Measurements from ENCODE around the gene STX5.
A peak's percentile ranks its signal among the peaks of the same experiment; 100 is the strongest.
"Not testable (repeated sequence)": the region's sequence is repeated elsewhere in the genome, so short reads cannot be mapped to it uniquely, and the experiment has no call there.

Gene STX5

DNA sequence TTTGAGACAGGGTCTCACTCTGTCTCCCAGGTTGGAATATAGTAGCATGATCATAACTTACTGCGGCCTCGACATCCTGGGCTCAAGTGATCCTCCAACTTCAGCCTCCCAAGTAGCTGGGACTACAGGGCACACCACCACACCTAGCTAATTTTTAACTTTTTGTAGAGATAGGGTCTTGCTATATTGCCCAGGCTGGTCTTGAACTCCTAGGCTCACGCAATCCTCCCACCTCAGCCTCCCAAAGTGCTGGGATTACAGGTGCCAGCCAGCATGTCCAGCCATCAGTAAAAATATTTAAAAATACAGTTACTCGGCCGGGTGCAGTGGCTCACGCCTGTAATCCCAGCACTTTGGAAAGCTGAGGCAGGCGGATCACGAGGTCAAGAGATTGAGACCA, 3.7 kb downstream of the STX5 start:
- DNase-seq, result not testable (repeated sequence)

DNA sequence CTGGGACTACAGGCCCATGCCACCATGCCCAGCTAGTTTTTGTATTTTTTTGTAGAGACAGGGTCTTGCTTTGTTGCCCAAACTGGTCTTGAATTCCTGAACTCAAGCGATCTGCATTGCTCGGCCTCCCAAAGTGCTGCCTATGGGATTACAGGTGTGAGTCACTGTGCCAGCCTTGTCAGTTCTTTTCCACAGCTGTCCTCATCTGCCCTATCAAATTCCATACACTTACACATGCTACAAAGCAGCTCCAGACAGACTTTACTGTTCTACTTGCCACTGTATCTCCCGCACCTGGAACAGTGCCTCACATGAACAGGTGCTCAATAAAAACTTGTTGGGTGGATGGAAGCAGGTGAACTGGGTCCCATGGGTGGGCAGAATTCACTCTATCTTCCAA, 8.2 kb downstream of the STX5 start:
- no peak for DNase-seq

GRCh38 chr11:62817129-62817528, 14.7 kb downstream of the STX5 start:
- no peak for DNase-seq

DNA sequence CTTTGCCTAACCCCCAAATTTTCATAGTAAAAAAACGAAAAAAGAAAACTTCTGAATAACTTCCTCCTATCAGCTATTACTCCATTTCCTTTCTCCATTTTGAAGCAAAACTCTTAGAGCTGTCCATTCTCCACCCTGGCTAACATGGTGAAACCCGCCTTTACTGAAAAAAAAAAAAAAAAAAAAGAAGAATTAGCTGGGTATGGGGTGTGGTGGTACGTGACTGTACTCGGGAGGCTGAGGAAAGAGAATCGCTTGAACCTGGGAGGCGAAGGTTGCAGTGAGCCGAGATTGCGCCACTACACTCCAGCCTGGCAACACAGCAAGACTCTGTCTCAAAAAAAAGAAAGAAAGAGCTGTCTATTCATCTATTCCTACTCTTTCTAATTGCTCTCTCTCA, 15.3 kb downstream of the STX5 start:
- no peak for DNase-seq

GRCh38 chr11:62811659-62812058, 20.2 kb downstream of the STX5 start:
- DNase-seq, result no peak

DNA sequence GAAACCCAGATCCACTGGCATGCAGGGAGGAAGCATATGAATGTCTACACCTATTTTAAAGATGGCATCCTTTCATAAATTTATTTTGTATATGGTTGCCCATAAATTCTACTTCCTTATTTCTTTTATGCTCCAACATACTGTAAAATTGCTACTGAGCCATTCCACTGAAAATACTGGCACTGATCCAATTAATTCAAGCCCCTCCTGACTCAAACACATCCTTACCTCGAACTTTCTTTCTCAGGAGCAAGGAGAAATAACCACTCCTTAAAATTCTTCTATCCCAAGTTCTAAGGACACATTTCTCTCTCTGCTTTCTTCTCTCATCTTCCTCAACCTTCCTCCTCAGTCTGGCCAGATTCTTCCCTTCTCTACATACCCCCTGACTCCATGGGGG, 21.1 kb downstream of the STX5 start:
- DNase-seq, result no peak

DNA sequence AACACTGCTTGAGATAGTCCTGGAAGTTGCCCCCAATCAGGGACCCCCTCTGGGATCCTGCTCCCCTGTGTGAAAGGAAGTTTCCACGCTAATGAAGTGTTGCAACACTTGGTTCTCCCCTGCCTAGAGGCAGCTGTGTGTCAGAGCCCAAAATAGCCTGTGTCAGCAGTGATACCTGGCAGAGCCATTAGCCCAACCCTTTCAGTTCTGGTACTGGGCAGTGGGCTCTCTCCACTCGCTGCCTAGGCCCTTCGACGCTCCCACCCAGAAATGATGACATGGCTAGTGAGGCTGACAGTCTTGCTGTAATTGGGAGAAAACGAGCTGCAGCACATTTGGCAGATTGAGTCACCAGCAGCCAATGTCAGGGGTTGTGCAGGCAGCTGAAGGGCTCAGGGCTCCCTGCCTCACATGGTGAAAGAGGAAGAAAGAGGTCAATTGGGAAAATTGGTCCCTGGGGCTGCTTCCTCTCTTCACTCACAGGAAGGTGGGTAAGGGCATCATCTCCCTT, 25.2 kb downstream of the STX5 start:
- peak in 1 of 2 donors; percentile 45 for DNase-seq

GRCh38 chr11:62805961-62806441, 25.9 kb downstream of the STX5 start:
- DNase-seq, result no peak

DNA sequence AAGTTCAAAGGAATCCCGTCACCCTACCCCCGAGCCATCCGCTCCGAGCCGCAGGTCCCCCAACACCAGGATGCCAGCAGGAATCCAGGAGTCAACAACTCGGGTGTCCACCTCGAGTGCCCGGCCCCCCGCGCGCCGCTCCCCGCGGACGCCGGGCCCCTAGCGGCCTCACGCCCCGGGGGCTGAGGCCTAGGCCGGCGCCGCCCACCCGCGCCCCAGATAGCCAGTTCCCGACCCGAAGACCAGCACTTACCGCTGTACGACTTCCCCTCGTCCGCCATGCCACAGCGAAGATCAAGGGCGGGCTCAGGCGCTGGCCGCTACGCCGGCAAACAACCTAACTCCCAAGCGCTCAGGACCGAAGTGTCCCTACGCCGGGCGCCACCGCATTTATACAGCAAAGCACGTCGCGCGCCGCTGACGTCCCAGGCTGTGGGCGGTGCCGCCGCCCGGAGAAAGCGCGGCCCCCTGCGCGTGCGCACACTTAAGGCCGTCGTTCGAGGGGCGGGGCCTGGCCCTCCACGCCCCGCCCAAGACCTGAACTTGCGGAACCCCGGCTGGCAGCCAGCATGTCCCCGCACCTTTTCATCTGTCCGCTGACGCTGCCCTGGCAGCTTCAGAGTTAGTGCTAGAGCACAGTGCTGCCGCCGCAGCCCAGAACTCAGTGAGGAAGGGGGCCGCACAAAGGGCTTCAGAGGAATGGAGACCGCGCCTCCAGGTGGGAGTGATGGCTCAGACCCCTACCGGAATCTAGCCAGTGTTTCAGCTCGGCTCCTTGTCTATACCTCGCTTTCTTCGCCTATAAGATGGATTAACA, 26.6 kb downstream of the STX5 start, which contains the start of gene NXF1:
NXF1 (minus strand) TSS at position 365 of the 817 bp plus-strand sequence; CDS start at position 281, 84 bp downstream.
- DNase-seq, result peak; percentile 89 to 93

DNA sequence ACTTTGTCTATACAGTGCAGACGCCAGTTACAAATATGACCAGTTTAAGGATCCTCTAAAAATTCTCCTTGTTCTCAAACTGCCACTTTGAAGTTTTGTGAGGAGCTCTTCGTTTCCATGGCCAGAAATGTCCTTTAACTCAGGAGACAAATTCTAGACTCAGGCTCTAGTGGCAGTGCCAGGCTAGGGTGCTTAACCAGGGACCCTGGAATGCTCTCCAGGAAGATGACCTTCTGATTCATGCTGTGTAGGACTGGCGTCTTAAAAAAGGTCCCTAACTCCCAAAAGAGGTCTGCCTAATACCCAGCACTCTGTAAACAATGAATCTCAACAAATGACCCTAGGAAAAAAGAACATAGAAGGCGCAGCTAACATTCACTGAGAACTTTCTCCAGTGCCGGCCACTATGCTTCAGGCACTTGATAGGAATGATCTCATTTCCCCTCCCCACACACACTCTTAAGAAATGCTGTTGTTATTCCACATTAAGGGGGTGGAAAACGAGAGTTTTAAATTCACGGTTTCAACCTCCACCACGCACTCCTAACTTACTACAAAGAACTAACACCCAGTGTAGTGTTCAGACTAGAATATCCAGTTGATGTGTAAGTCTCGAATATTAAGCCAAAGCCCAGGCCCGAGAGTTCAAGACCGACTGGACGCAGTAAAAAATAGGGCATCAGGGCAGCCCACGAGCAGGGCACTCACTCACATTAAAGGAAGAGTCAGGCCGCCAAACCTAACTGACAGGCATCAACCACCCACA, 27.4 kb downstream of the STX5 start:
- DNase-seq, result no peak

- no peak for DNase-seq
Measured at GRCh38 chr11:62801071-62801470, 30.8 kb downstream of the STX5 start.

GRCh38 chr11:62799486-62799885, 32.4 kb downstream of the STX5 start:
- DNase-seq, result no peak

- no peak for DNase-seq
Measured at GRCh38 chr11:62796281-62796680, 35.6 kb downstream of the STX5 start.

GRCh38 chr11:62794201-62794775, 37.6 kb downstream of the STX5 start:
- no peak for DNase-seq

- no peak for DNase-seq
Measured at GRCh38 chr11:62792202-62792575, 39.7 kb downstream of the STX5 start.

DNA sequence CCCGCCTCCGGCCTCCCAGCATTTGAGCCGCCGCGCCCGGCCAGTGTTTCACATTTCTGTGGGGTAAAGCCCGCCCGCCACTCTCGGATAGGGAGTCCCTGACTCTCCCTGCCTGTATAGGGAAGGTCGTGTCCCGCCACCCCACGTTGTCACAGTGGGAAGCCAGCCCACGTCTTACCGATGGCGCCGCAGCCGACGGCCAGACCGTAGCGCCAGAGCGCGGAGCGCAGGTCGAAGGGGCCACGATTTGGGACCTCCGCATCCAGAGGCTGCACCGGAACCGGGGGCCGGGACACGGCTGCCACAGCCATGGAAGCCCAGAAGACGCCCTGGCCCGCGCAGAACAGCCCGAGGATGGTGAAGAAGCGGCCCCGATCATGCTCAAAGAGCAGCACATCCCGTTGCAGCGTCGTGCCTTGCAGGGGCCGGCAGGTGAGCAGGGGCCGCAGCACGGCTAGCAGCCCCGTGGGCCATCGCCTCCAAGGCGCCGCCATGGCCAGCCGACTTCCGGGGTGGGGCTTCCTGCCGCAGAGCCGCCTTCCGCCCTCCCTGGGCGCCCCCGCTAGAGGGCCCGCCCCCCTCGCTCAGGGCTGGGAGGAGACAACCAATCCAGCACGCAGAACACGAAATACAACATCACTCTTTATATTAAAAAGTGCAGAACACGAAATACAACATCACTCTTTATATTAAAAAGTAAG, 40.2 kb downstream of the STX5 start, which contains the start of gene TMEM223:
TMEM223 (minus strand) TSS at position 506 of the 701 bp plus-strand sequence; CDS start at position 494, 12 bp downstream.
- peak; percentile 48 to 76 for DNase-seq

DNA sequence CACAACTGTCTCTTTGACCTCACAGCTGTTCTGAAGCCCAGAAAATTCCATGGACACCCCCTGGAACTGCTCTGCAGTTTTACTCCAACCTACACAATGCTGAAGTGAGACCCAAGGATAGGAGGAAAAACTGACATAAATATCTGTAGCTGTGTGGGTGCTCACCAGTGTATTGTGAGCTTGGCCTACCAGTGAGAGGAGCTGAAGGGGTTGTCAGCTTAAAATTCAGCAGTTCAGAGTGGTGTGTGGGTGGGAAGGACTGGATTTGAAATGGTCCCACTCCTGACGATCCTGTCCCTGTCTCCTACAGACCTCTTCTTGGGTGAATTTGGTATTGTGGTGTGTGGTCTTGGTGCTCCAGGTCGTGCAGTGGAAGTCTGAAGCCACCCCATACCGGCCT, 42.3 kb downstream of the STX5 start:
- DNase-seq, result no peak

DNA sequence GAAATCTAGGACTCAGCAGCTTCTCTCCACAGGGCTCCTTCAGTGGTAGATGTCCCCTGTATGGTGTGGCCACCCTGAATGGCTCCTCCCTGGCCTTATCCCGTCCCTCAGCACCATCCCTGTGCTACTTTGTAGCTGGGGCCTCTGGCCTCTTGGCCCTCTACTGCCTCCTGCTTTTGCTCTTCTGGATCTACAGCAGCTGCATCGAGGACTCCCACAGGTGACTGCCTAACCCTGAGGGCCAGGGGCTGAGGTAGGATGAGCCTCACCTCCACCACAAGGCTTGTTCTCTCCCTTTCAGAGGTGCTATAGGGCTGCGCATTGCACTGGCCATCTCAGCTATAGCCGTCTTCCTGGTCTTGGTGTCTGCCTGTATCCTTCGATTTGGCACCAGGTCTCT, 42.9 kb downstream of the STX5 start:
- no peak for DNase-seq

- DNase-seq, result peak; percentile 86 to 97
Measured at GRCh38 chr11:62787005-62787759, 44.7 kb downstream of the STX5 start, which contains the start of gene TMEM179B. TSS of gene TMEM179B (plus strand) at chr11:62787402. CDS start at chr11:62787432, 30 bp downstream.

DNA sequence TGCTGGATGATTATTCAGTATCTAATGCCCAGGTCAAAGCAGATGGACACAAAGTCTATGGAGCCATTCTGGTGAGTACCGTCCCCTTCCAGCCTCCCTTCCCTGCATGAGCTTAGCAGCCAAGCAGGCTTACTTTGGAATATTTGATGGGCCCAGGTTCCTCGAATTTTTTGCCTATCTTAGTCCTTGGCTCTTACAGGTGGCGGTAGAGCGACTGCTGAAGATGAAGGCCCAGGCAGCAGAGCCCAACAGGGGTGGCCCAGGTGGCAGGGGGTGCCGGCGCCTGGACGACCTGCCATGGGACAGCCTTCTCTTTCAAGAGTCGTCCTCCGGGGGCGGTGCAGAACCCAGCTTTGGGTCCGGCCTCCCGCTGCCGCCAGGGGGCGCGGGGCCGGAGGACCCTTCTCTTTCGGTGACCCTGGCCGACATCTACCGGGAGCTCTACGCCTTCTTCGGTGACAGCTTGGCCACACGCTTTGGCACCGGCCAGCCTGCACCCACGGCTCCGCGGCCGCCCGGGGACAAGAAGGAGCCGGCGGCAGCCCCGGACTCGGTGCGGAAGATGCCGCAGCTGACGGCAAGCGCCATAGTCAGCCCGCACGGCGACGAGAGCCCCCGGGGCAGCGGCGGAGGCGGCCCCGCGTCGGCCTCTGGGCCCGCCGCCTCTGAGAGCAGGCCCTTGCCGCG, 45.4 kb downstream of the STX5 start:
- peak; percentile 64 to 73 for DNase-seq

GRCh38 chr11:62782753-62783152, 49.1 kb downstream of the STX5 start:
- DNase-seq, result no peak
